ENCODE measurements around the gene ZNF138. TPM values are rescaled to one million over a fixed set of nuclear protein-coding genes. Genes with fewer than 3 reads are reported as not detected.

ZNF138 gene
- total RNA-seq (10 to 100 TPM in 6 of 7 donors, 1 to 10 TPM in 1; 9.4 to 39.9 (median 13.6) TPM), polyA plus RNA-seq (1 to 10 TPM; 7.0 to 9.6 (median 8.3) TPM)
- long read RNA-seq, donor 1, partial matches to known transcripts = 0 of 3 reads
- long read RNA-seq, donor 1, other reads (novel, unspliced or antisense) = 0 of 3 reads
- long read RNA-seq, donor 2, partial matches to known transcripts = 0 of 3 reads
- long read RNA-seq, donor 2, other reads (novel, unspliced or antisense) = 0 of 3 reads

- 0 to 1% (median 1%) methylated on average over 18 to 32 of the region's 32 CpGs for WGBS, 5 donors
- DNase-seq = peak; percentile 95
- peaks cover 0 to 25% (median 5%) of the 10 kb centered on the region in 6 donors for H3K36me3 ChIP-seq
- peak within 1 kb of the TSS; percentile 75 to 82 (median 79) for H3K4me3 ChIP-seq
- H3K4me1 ChIP-seq = peaks cover 8 to 38% (median 22%) of the 10 kb centered on the region in 6 donors
- intact Hi-C loops (cut with DNase I; ENCODE audit: low total_unique reads) = no loop called here
- H3K27me3 ChIP-seq (replicated peaks in 1 of 7) = no peaks in the 10 kb centered on the region
- no peaks in the 10 kb centered on the region for H3K9me3 ChIP-seq
- TF ChIP-seq POLR2AphosphoS5 (IDR thresholded peaks at IDR 0.05) = peak; percentile 90 to 93 (median 92)
- TF ChIP-seq POLR2A (IDR thresholded peaks at IDR 0.05) = no peak
- peak in 4 of 11 experiments; percentile 8 to 35 (median 26) for TF ChIP-seq CTCF (IDR thresholded peaks at IDR 0.05 in 8 of 11, conservative IDR thresholded peaks at IDR 0.05 in 3 of 11)
- H3K27ac ChIP-seq = peak within 1 kb of the TSS; percentile 83 to 91 (median 86)
These were observed at the start of gene ZNF138 for GRCh38 chr7:64794171-64794844. ZNF138 (plus strand) TSS chr7:64794428; CDS start chr7:64794569, 141 bp downstream.

- intact Hi-C loops (cut with DNase I; ENCODE audit: low total_unique reads) = no loop called here
- no peak for DNase-seq
- Histone ChIP-seq H3K4me1 (no peaks in the 10 kb centered on the region), H3K9me3 (peaks cover 2 to 78% (median 45%) of the 10 kb centered on the region in 8 donors), H3K4me3 (no peak overlapping the region), H3K27me3 (replicated peaks in 1 of 7) (no peaks in the 10 kb centered on the region), H3K27ac (no peak overlapping the region), H3K36me3 (no peaks in the 10 kb centered on the region)
- 80 to 93% (median 88%) methylated on average over 4 of the region's 4 CpGs for WGBS, 5 donors
- TF ChIP-seq POLR2A (IDR thresholded peaks at IDR 0.05) (no peak), CTCF (IDR thresholded peaks at IDR 0.05 in 8 of 11, conservative IDR thresholded peaks at IDR 0.05 in 3 of 11) (no peak), POLR2AphosphoS5 (IDR thresholded peaks at IDR 0.05) (no peak)
These were observed 49.5 kb upstream of the ZNF138 start for GRCh38 chr7:64744680-64745079.

- no peak for TF ChIP-seq POLR2AphosphoS5 (IDR thresholded peaks at IDR 0.05)
- TF ChIP-seq POLR2A (IDR thresholded peaks at IDR 0.05) = no peak
- no peak for TF ChIP-seq CTCF (IDR thresholded peaks at IDR 0.05 in 8 of 11, conservative IDR thresholded peaks at IDR 0.05 in 3 of 11)
- Histone ChIP-seq H3K36me3 (no peaks in the 10 kb centered on the region), H3K27ac (no peak overlapping the region), H3K4me3 (no peak overlapping the region), H3K4me1 (no peaks in the 10 kb centered on the region), H3K27me3 (replicated peaks in 1 of 7) (no peaks in the 10 kb centered on the region), H3K9me3 (peaks cover 2 to 70% (median 37%) of the 10 kb centered on the region in 8 donors)
- DNase-seq = no peak
- intact Hi-C loops (cut with DNase I; ENCODE audit: low total_unique reads) = no loop called here
These were observed 46.4 kb upstream of the ZNF138 start for GRCh38 chr7:64747802-64748201.

GRCh38 chr7:64753032-64753431, 41.2 kb upstream of the ZNF138 start:
- Histone ChIP-seq H3K36me3 (no peaks in the 10 kb centered on the region), H3K27me3 (replicated peaks in 1 of 7) (no peaks in the 10 kb centered on the region), H3K27ac (no peak overlapping the region), H3K4me1 (no peaks in the 10 kb centered on the region), H3K4me3 (no peak overlapping the region), H3K9me3 (peaks cover 2 to 30% (median 13%) of the 10 kb centered on the region in 8 donors)
- 81 to 92% (median 88%) methylated on average over 2 of the region's 2 CpGs for WGBS, 5 donors
- DNase-seq = no peak
- intact Hi-C loops (cut with DNase I; ENCODE audit: low total_unique reads) = no loop called here
- TF ChIP-seq POLR2AphosphoS5 (IDR thresholded peaks at IDR 0.05) (no peak), POLR2A (IDR thresholded peaks at IDR 0.05) (no peak), CTCF (IDR thresholded peaks at IDR 0.05 in 8 of 11, conservative IDR thresholded peaks at IDR 0.05 in 3 of 11) (no peak)

All from spleen (tissue), 13 donors.